Measurements from ENCODE around the gene PCDH18. TPM values are rescaled to one million over a fixed set of nuclear protein-coding genes. Genes with fewer than 3 reads are reported as not detected.
"Not testable (repeated sequence)": the region's sequence is repeated elsewhere in the genome, so short reads cannot be mapped to it uniquely, and the experiment has no call there.

The PCDH18 gene, protein sequence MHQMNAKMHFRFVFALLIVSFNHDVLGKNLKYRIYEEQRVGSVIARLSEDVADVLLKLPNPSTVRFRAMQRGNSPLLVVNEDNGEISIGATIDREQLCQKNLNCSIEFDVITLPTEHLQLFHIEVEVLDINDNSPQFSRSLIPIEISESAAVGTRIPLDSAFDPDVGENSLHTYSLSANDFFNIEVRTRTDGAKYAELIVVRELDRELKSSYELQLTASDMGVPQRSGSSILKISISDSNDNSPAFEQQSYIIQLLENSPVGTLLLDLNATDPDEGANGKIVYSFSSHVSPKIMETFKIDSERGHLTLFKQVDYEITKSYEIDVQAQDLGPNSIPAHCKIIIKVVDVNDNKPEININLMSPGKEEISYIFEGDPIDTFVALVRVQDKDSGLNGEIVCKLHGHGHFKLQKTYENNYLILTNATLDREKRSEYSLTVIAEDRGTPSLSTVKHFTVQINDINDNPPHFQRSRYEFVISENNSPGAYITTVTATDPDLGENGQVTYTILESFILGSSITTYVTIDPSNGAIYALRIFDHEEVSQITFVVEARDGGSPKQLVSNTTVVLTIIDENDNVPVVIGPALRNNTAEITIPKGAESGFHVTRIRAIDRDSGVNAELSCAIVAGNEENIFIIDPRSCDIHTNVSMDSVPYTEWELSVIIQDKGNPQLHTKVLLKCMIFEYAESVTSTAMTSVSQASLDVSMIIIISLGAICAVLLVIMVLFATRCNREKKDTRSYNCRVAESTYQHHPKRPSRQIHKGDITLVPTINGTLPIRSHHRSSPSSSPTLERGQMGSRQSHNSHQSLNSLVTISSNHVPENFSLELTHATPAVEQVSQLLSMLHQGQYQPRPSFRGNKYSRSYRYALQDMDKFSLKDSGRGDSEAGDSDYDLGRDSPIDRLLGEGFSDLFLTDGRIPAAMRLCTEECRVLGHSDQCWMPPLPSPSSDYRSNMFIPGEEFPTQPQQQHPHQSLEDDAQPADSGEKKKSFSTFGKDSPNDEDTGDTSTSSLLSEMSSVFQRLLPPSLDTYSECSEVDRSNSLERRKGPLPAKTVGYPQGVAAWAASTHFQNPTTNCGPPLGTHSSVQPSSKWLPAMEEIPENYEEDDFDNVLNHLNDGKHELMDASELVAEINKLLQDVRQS
- 6.2 TPM for total RNA-seq
- long read RNA-seq, full-length matches to known transcripts, result 1 of 1 reads
- long read RNA-seq, partial matches to known transcripts, result 0 of 1 reads
- long read RNA-seq, other reads (novel, unspliced or antisense), result 0 of 1 reads

DNA sequence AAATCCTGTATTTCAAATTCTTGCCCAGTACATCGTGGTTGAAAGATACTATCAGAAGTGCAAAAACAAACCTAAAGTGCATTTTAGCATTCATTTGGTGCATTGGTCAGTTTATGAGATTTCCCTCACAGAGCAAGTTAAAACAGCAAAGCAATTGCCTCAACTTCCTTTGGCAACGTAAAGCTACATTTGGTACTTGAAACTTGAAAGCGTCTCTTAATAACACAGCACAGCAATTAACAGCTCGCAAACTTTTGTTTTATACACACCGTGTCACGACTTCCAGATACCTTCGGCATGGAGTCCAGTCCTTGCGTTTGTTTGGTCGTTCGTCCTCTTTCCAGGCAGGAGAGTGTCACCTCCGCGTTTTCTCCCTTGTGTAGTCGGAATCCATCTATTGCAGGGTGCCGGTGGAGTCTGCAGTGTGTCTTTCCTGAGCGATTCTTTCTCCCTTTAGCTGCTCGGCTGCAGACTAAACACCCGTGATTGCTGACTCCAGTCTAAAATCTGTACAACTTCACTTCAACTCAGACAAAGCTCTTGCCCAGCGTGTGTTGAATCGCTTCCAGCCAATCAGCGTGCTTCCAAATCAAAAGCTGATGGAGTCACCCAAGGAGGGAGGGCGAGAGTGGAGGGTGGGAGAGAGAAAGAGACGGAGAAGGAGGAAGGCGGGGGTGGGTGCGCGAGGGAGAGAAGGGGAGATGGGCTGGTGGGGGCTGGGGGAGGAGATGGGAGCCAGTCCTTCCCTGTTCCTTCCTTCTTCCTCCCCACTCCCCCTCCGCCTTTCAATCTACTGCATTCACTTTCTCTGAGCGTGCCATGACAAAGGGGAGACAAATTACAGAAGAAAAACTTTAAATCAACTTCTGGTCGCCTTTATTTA is at the start of gene PCDH18:
Gene PCDH18 (minus strand): TSS at position 509 of the 883 bp plus-strand sequence. CDS start 406 bp downstream, at position 103.
- DNase-seq (ENCODE audit: missing footprints) (peak; percentile 89), ATAC-seq (peak; percentile 94)
- intact Hi-C loops (cut with DNase I), result loop anchor here (2.0 to 5.0 kb wide), 3 partner anchors 140 to 329 kb away; no protein-coding TSS in a partner anchor

DNA sequence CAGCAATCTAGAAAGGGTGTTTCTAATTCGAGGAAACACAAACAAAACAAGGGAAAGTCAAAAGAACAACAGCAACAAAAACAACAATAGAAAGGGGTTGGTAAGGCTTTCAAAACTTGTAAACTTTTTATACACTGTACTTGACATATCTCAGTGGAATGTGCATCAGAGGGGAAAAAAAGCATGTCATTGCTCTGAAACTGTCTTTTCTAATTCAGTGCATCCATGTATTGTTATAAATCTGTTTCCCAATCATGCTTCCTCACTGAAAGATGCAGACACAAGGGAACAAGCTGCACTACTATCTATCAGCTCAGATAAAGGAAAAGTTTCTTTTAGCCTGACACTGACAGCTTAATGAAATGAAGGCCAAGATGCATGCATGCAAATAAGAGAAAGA is 44.2 kb upstream of the PCDH18 start:
- ATAC-seq, result no peak
- DNase-seq (ENCODE audit: missing footprints), result no peak
- intact Hi-C loops (cut with DNase I), result no loop called here

DNA sequence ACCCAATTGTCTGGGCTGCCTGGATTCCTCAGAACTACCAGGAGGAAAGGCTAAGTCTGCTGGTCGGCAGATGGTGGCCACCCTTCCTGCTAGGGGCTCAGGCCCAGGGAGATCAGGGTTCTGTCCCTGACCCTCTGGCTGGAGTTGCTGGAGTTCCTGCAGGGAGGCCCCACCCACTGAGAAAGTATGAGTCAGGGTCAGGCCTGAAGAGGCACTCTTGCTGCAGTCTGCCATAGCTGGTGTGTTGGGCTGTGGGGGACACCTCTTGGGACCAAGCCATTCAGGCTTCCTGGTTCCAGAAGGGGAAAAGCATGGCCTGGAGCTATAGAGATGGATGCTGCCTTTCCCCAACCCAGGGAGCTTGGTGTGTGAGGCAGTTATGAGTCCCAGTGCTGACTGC is 40.4 kb upstream of the PCDH18 start:
- intact Hi-C loops (cut with DNase I), result no loop called here
- ATAC-seq, result no peak
- DNase-seq (ENCODE audit: missing footprints), result no peak

DNA sequence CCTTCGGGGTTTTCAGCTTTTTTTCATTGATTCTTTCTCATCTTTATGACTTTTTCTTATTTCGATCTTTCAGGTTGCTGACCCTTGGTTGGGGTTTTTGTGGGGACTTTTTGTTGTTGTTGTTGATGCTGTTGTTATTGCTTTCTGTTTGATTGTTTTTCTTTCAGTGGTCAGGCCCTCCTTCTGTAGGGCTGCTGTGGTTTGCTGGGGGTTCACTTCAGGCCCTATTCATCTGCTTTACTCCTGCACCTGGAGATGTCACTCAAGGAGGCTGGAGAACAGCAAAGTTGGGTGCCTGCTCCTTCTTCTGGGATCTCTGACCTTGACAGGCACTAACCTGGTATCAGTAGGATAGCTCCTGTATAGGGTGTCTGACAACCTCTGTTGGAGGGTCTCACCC is 39.9 kb upstream of the PCDH18 start:
- ATAC-seq (no peak), DNase-seq (ENCODE audit: missing footprints) (no peak)
- intact Hi-C loops (cut with DNase I), result no loop called here

DNA sequence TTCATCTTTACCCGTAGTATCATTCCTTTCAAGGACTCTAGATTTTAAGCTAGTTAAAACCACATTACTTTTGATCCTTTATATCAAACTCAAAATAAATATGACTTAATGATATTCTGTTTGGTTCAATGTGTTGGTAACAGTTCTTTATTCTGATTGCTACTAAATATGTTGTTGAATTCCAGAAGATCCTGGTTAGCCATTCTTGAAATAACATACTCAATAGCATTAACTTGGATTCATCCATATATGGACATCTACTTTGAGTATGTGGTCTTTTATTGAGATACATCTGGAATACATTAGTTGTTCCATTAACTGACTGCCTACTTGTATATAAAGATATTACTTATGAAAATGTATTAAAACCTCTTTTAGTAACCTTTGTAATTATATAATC is 27.5 kb upstream of the PCDH18 start:
- intact Hi-C loops (cut with DNase I), result no loop called here

DNA sequence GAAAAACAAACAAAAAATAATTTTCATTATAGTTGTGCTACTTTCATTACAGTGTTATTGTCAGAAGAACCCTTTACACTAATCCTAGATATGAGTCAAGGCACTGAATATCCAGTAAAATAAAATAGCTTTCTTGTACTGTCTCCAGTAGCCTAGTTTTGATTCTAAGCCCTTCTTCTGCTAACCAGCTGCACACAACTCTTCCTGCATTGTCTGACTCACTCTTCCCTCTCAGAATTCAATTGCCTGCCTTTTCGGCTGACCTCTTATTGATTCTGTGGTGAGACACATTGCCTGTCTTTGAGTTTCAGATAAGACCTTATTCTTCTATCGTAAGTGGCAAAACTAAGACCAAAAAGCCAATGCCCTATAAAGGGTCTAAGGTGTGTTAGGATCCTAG is 26.7 kb upstream of the PCDH18 start:
- intact Hi-C loops (cut with DNase I), result no loop called here
- ATAC-seq (no peak), DNase-seq (ENCODE audit: missing footprints) (no peak)

More for the DNA sequence above, 27.5 kb upstream of the PCDH18 start:
- DNase-seq (ENCODE audit: missing footprints) (no peak), ATAC-seq (no peak)

DNA sequence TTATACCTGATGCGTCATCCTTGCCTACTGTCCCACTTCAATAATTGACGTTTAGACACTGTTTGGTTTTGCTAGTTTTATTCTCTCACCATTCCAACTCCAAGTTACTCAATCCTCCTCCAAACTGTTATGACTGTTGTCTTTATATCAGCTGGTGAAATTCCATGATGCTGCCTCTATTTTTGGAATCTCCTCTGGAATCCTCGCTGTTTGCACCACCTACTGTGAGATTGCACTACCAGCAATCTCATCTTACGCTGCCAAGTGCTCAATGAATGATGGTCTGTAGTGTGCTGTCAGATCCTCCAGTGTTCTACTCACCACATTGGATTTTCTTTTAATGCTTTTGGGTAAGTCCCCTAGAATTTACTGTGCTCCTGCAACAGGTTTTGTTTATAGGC is 13.2 kb upstream of the PCDH18 start:
- intact Hi-C loops (cut with DNase I), result no loop called here
- no peak for DNase-seq (ENCODE audit: missing footprints)
- peak; percentile 73 for ATAC-seq

DNA sequence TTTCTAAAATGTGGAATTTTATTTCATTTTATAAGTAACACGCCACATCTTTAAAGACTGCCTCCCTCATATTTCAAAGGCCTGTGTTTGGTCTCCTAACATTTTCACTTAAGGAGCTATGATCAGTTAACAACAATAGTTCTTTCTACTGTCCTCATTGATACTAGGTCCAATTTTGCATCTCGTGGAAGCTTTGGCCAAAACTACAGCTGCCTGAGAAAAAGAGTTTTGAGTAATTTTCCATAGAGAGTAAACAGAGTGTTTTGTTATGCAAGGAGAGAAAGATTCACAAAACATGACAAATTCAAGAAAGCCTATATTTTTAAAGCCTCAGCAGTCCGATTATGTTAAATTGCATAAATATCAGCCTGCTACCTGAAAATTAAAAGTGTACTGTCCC is 11.4 kb upstream of the PCDH18 start:
- no peak for DNase-seq (ENCODE audit: missing footprints)
- peak; percentile 64 for ATAC-seq
- intact Hi-C loops (cut with DNase I), result no loop called here

DNA sequence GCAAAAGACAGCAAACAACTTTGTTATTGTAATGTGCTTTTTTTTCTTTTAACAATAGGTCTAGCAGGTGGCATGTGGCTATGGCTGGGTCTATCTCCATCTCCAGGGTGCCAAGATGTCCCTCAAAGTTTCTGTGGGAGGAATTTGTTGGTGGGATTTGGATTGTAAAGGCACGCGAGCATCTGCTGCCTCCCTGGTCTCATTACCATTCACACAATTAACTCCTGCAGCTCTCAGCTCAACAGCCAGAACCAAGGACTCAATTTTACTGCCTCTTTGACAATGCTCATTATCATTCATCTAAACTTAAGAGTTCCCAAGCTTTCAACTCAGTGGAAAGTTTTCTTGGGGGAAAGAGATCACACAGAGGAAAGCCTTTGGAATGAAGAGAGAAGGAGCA is 10.9 kb upstream of the PCDH18 start:
- ATAC-seq, result no peak
- intact Hi-C loops (cut with DNase I), result no loop called here
- DNase-seq (ENCODE audit: missing footprints), result no peak

DNA sequence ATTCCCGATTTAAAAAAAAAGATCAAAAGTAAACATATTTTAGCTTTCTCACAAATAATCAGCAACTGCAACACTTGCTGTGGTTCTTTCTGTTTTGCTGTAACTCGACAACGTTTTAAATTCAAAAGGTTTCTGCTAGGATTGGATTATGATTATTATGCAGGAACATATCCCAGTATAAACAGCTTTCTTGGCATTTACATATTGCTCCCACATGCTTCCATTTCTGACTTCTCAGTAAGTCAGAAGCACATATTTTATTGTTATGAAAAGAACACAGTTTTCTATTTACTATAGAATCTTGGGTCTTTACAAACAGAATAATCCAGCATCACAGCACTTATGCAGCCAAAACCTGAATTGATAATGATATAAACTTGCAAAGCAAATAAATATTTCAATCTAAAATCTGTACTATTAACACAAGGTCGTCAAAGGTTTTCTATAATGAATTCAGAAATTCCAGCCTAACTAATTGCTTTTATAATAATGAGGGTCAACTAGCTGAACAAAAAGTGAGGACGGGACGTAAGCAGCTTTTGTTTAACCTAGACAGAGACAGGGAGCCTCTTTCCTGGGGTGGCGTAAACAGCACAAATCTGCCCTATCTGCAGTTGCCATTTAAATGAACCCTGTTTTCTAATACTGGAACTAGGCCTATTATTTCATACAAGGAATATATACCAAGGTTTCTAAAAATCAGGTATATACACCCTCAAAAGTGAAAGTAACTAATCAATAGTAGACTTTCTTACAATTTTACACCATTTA is 9.8 kb upstream of the PCDH18 start:
- DNase-seq (ENCODE audit: missing footprints) (no peak), ATAC-seq (no peak)
- intact Hi-C loops (cut with DNase I), result no loop called here

DNA sequence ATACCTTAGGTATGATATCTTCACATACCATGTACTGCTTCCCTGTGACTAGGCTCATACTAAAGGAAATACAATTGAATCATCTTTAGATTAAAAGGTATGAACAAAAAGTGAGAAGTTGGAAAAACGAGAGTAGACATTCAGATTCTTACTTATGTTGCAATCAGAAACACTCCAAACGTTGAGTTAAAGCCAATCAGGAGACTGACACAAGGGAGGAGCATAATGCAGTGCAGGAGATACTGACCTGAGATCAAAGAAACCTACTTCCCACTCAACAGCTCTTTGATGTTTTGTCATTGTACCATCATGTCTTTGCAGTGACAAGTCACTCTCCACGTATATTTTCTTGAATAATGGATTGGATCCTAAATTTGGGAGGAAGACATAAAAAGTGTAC is 8.9 kb upstream of the PCDH18 start:
- ATAC-seq (no peak), DNase-seq (ENCODE audit: missing footprints) (no peak)
- intact Hi-C loops (cut with DNase I), result no loop called here

DNA sequence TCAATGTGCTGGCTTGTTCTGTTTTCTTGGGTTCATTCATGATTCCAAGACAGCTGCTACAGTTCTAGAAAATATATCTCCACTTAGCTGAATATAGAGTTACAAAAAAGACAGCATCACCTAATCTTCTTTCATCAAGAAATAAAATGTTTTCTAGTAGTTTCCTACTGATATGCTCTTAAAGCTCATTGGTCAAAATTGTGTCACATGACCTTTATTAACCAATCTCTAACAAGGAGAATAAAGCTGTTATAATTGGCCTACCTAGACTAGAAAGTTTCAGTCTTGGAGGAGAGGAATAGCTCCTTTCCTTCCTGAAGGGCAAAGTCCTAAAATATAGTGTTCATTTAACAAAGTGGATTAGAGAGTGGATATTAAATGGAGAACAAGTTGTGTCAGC is 8.1 kb upstream of the PCDH18 start:
- intact Hi-C loops (cut with DNase I), result no loop called here
- no peak for ATAC-seq
- no peak for DNase-seq (ENCODE audit: missing footprints)

DNA sequence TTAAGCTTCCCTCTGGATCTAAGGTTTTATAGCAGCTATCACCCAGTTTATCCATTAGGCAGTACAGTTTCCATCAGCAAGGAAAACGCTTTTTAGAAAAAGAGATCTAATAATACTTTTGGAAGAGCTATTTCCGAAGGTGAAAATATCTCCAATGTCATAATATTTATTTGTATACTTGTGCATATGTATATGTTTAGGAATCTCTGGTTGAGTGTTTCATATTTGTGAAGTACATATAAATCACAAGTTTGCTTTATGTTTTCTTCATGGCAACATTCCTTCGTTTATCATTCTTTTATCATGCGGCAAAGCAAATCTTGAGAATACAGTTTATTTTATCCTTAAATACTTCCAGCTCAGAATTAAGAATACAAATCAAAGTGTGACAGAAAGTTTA is 6.2 kb upstream of the PCDH18 start:
- DNase-seq (ENCODE audit: missing footprints) (no peak), ATAC-seq (no peak)
- intact Hi-C loops (cut with DNase I), result no loop called here

DNA sequence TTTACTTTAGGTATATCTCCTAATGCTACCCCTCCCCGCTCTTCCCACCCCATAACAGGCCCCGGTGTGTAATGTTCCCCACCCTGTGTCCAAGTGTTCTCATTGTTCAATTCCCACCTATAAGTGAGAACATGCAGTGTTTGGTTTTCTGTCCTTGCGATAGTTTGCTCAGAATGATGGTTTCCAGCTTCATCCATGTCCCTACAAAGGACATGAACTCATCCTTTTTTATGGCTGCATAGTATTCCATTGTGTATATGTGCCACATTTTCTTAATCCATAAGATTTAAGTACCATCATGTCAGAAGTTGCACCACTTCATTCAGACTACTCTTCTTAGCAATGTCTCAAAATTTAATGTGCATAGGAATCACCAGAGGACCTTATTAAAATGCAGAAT is 5.5 kb upstream of the PCDH18 start:
- ATAC-seq; DNase-seq (ENCODE audit: missing footprints); intact Hi-C loops (cut with DNase I): not testable (repeated sequence)

DNA sequence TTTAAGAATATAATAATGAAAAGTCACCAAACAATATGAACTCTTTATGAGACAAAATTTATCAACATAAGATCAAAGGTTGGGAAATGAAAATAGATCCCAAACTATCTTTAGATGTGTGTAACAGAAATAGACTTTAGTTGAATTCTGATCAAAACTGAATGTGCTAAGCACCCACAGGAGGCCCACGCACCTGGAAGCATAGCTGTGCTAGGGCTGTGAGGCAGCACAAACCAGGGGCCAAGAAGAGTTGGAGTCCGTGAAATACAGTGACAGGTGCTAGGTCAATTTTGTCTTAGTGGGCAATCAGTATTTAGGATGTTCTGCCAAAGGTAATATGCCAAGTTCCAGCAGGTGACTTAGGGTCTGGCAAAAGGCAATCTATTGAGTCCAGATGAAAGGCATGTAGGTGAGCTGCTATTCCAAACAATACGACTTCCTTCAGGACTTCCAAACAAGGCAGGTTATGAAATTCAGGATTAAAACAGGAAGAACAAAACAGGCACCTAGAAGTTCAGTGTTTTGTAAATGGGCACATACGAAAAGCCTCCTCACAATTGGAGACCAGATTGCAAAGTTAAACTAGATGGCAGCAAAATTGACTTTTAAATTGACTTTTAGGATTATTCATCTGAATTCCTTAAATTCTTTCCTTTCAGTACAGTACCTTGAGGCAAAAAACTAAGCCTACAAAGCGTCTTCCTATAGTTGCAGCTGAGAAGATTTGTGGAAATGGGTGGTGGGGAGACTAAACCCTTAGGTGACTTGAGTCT is 4.7 kb upstream of the PCDH18 start:
- ATAC-seq, result no peak
- no peak for DNase-seq (ENCODE audit: missing footprints)
- intact Hi-C loops (cut with DNase I), result no loop called here

DNA sequence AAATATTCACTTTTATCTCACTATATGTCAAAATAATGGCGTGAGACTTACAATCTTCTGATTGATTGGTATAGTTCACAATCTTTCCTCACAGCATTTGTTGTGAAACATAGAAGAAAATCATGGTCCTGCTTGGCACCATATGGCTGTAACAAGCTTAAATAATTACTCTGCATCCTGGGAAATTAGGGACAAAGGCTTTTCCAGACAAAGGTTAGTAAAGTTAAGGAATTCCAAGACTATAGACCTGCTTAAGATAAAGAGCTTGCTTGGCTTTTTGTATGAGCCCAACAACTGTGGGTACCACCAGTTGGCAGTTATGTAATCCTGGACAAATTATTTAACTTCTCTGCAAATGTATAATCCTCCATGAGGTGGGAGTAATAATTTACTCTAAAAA is 3.4 kb upstream of the PCDH18 start:
- intact Hi-C loops (cut with DNase I), result no loop called here
- DNase-seq (ENCODE audit: missing footprints) (no peak), ATAC-seq (no peak)

DNA sequence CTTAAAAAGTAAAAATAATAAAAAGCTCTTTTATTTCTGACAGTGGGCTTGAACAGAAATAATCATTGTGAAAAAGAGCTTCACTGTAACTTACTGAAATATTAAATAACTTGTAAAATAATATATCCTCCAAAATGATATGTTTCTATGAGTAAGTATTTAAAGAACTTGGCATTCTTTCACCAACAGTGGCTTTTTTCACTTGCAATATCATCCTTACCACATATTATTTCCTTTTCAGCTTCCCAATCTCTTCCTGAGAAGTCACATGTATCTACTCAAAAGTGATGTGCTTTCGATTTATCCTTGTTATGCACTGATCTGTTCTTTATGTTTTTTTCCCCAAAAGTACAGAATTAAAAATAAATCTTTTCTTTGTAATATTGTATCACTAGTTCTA is 2.2 kb upstream of the PCDH18 start:
- DNase-seq (ENCODE audit: missing footprints) (no peak), ATAC-seq (no peak)
- intact Hi-C loops (cut with DNase I), result loop anchor here (5.0 kb wide), 2 partner anchors 142 to 252 kb away; no protein-coding TSS in a partner anchor
